ENCODE data around the gene SLITRK1. TPM values are rescaled to one million over a fixed set of nuclear protein-coding genes. Genes with fewer than 3 reads are reported as not detected.

SLITRK1 gene
- total and polyA plus RNA-seq, 7 donors: 0.03 to 0.36 (median 0.23) TPM; not detected in 4

DNA sequence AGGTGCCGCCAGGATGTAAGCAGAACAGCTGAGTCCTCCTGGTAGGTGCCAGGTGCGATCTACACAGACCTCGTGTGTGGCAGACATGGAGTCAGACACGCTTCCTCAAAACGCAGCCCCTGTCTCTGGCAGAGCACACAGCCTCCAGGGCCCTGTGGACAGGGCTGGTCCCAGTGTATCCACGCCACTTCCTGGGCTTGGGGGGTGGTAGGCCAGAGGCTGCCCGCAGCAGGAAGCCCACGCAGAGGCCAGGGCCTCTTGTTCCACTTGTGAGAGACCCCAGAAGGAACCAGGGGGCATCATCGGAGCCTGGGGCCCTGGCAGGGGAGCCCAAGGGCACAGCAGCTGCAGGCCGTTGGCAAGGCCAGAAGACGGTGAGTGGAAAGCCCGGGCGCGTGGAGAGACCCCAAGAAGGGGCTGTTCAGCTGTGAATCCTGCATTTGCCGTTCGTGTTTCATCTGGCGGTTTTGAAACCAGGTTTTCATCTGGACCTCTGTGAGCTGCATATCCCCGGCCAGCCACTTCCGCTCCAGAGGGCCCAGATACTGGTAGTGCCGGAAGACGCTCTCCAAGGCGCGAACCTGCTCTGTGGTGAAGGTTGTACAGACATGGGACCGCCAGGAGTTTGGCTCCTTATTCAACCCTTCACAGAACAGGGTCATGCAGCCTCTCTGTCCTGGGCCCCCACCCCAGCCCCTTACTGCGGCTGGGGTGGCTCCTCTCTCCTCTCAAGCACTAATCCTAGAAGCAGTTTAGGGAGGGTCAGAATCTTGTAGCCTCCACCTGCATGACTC, 25.1 kb upstream of the SLITRK1 start:
- Histone ChIP-seq H3K27me3 (no peaks in the 10 kb centered on the region), H3K36me3 (no peaks in the 10 kb centered on the region), H3K27ac (no peak overlapping the region), H3K4me1 (no peaks in the 10 kb centered on the region), H3K9me3 (no peaks in the 10 kb centered on the region), H3K4me3 (no peak overlapping the region)
- intact Hi-C loops (cut with DNase I): no loop called here
- no peak for DNase-seq
- WGBS, 2 donors: 90 to 92% methylated on average over 25 of the region's 25 CpGs
- TF ChIP-seq POLR2A (IDR thresholded peaks at IDR 0.05) (no peak), POLR2AphosphoS5 (IDR thresholded peaks at IDR 0.05) (no peak), EP300 (IDR thresholded peaks at IDR 0.05) (no peak)
- TF ChIP-seq, protein P1, sequence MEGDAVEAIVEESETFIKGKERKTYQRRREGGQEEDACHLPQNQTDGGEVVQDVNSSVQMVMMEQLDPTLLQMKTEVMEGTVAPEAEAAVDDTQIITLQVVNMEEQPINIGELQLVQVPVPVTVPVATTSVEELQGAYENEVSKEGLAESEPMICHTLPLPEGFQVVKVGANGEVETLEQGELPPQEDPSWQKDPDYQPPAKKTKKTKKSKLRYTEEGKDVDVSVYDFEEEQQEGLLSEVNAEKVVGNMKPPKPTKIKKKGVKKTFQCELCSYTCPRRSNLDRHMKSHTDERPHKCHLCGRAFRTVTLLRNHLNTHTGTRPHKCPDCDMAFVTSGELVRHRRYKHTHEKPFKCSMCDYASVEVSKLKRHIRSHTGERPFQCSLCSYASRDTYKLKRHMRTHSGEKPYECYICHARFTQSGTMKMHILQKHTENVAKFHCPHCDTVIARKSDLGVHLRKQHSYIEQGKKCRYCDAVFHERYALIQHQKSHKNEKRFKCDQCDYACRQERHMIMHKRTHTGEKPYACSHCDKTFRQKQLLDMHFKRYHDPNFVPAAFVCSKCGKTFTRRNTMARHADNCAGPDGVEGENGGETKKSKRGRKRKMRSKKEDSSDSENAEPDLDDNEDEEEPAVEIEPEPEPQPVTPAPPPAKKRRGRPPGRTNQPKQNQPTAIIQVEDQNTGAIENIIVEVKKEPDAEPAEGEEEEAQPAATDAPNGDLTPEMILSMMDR (IDR thresholded peaks at IDR 0.05): no peak

GRCh38 chr13:83906240-83906820, 24.1 kb upstream of the SLITRK1 start:
- WGBS, 2 donors: 90 to 92% methylated on average over 25 of the region's 25 CpGs
- no peaks in the 10 kb centered on the region for H3K27me3 ChIP-seq

GRCh38 chr13:83905641-83906040, 23.4 kb upstream of the SLITRK1 start:
- H3K27ac ChIP-seq: no peak overlapping the region
- no peaks in the 10 kb centered on the region for H3K9me3 ChIP-seq
- H3K27me3 ChIP-seq: no peaks in the 10 kb centered on the region
- no peaks in the 10 kb centered on the region for H3K36me3 ChIP-seq
- TF ChIP-seq POLR2A (IDR thresholded peaks at IDR 0.05) (no peak), POLR2AphosphoS5 (IDR thresholded peaks at IDR 0.05) (no peak), EP300 (IDR thresholded peaks at IDR 0.05) (no peak)
- TF ChIP-seq, protein P1 (IDR thresholded peaks at IDR 0.05): no peak
- no peaks in the 10 kb centered on the region for H3K4me1 ChIP-seq
- DNase-seq: no peak
- intact Hi-C loops (cut with DNase I): no loop called here
- 73 to 78% methylated on average over 5 of the region's 5 CpGs for WGBS, 2 donors
- H3K4me3 ChIP-seq: no peak overlapping the region

More at GRCh38 chr13:83906240-83906820, 24.1 kb upstream of the SLITRK1 start:
- TF ChIP-seq, protein P1 (IDR thresholded peaks at IDR 0.05): no peak
- TF ChIP-seq POLR2A (IDR thresholded peaks at IDR 0.05) (no peak), POLR2AphosphoS5 (IDR thresholded peaks at IDR 0.05) (no peak), EP300 (IDR thresholded peaks at IDR 0.05) (no peak)
- DNase-seq: no peak
- no peak overlapping the region for H3K27ac ChIP-seq
- no peak overlapping the region for H3K4me3 ChIP-seq
- H3K4me1 ChIP-seq: no peaks in the 10 kb centered on the region
- no peaks in the 10 kb centered on the region for H3K36me3 ChIP-seq
- H3K9me3 ChIP-seq: no peaks in the 10 kb centered on the region
- intact Hi-C loops (cut with DNase I): no loop called here

GRCh38 chr13:83895994-83896580, 13.8 kb upstream of the SLITRK1 start:
- 67 to 70% methylated on average over 3 of the region's 3 CpGs for WGBS, 2 donors
- H3K36me3 ChIP-seq: no peaks in the 10 kb centered on the region
- H3K9me3 ChIP-seq: no peaks in the 10 kb centered on the region
- DNase-seq: no peak
- no peak for TF ChIP-seq EP300 (IDR thresholded peaks at IDR 0.05)
- TF ChIP-seq POLR2AphosphoS5 (IDR thresholded peaks at IDR 0.05): no peak
- TF ChIP-seq, protein P1 (IDR thresholded peaks at IDR 0.05): no peak
- no peak for TF ChIP-seq POLR2A (IDR thresholded peaks at IDR 0.05)
- no peak overlapping the region for H3K4me3 ChIP-seq
- H3K27me3 ChIP-seq: no peaks in the 10 kb centered on the region
- intact Hi-C loops (cut with DNase I): no loop called here
- no peak overlapping the region for H3K27ac ChIP-seq
- peaks cover 0 to 9% (median 0%) of the 10 kb centered on the region in 4 donors for H3K4me1 ChIP-seq
